ENCODE measurements around the gene LRIT1.

LRIT1 gene

GRCh38 chr10:84190621-84191020 is 50.7 kb downstream of the LRIT1 start:
- H3K4me1 Mint-ChIP-seq, result no peaks in the 10 kb centered on the region
- no peak for TF ChIP-seq CTCF (IDR thresholded peaks at IDR 0.05)
- no peaks in the 10 kb centered on the region for H3K9me3 Mint-ChIP-seq
- H3K36me3 Mint-ChIP-seq (ENCODE audit: low read depth), result no peaks in the 10 kb centered on the region
- H3K4me3 Mint-ChIP-seq, result no peak overlapping the region
- DNase-seq, result no peak
- H3K27me3 Mint-ChIP-seq (ENCODE audit: low read depth, poor library complexity), result peaks cover 48% of the 10 kb centered on the region
- H3K27ac Mint-ChIP-seq, result no peak overlapping the region

GRCh38 chr10:84188815-84189214 is 52.5 kb downstream of the LRIT1 start:
- Mint-ChIP-seq H3K4me1 (no peaks in the 10 kb centered on the region), H3K36me3 (ENCODE audit: low read depth) (no peaks in the 10 kb centered on the region), H3K4me3 (no peak overlapping the region), H3K27ac (no peak overlapping the region), H3K9me3 (no peaks in the 10 kb centered on the region), H3K27me3 (ENCODE audit: low read depth, poor library complexity) (peaks cover 33% of the 10 kb centered on the region)
- no peak for TF ChIP-seq CTCF (IDR thresholded peaks at IDR 0.05)
- DNase-seq, result no peak

- peaks cover 4% of the 10 kb centered on the region for H3K9me3 Mint-ChIP-seq
- peaks cover 4% of the 10 kb centered on the region for H3K27me3 Mint-ChIP-seq (ENCODE audit: low read depth, poor library complexity)
- no peaks in the 10 kb centered on the region for H3K4me1 Mint-ChIP-seq
- no peaks in the 10 kb centered on the region for H3K36me3 Mint-ChIP-seq (ENCODE audit: low read depth)
- no peak for DNase-seq
- H3K4me3 Mint-ChIP-seq, result no peak overlapping the region
- no peak for TF ChIP-seq CTCF (IDR thresholded peaks at IDR 0.05)
- H3K27ac Mint-ChIP-seq, result no peak overlapping the region
Measured at GRCh38 chr10:84185526-84186175, 55.7 kb downstream of the LRIT1 start.

GRCh38 chr10:84184517-84184916 is 56.8 kb downstream of the LRIT1 start:
- TF ChIP-seq CTCF (IDR thresholded peaks at IDR 0.05), result no peak
- no peaks in the 10 kb centered on the region for H3K36me3 Mint-ChIP-seq (ENCODE audit: low read depth)
- no peaks in the 10 kb centered on the region for H3K4me1 Mint-ChIP-seq
- H3K27ac Mint-ChIP-seq, result no peak overlapping the region
- H3K27me3 Mint-ChIP-seq (ENCODE audit: low read depth, poor library complexity), result no peaks in the 10 kb centered on the region
- no peak overlapping the region for H3K4me3 Mint-ChIP-seq
- H3K9me3 Mint-ChIP-seq, result peaks cover 4% of the 10 kb centered on the region
- DNase-seq, result no peak

GRCh38 chr10:84181631-84182030 is 59.7 kb downstream of the LRIT1 start:
- Mint-ChIP-seq H3K9me3 (peaks cover 4% of the 10 kb centered on the region), H3K4me3 (no peak overlapping the region), H3K27ac (no peak overlapping the region), H3K27me3 (ENCODE audit: low read depth, poor library complexity) (no peaks in the 10 kb centered on the region), H3K4me1 (peaks cover 3% of the 10 kb centered on the region), H3K36me3 (ENCODE audit: low read depth) (no peaks in the 10 kb centered on the region)
- no peak for TF ChIP-seq CTCF (IDR thresholded peaks at IDR 0.05)
- DNase-seq, result no peak
